ENCODE measurements around the gene BIRC6.

DNA sequence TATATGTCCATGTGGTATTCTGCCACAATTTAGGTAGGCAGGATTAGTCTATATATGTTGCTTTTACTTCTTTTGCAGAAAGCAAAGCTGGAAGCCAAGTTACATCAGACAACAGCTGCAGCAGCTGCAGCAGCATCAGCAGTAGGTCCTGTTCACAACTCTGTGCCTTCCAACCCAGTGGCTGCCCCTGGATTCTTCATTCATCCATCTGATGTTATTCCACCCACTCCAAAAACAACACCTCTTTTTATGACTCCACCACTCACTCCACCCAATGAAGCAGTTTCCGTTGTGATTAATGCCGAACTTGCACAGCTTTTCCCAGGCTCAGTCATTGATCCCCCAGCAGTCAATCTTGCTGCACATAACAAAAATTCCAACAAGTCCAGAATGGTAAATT lies 107.6 kb downstream of the BIRC6 start:
- TF ChIP-seq, protein P1, sequence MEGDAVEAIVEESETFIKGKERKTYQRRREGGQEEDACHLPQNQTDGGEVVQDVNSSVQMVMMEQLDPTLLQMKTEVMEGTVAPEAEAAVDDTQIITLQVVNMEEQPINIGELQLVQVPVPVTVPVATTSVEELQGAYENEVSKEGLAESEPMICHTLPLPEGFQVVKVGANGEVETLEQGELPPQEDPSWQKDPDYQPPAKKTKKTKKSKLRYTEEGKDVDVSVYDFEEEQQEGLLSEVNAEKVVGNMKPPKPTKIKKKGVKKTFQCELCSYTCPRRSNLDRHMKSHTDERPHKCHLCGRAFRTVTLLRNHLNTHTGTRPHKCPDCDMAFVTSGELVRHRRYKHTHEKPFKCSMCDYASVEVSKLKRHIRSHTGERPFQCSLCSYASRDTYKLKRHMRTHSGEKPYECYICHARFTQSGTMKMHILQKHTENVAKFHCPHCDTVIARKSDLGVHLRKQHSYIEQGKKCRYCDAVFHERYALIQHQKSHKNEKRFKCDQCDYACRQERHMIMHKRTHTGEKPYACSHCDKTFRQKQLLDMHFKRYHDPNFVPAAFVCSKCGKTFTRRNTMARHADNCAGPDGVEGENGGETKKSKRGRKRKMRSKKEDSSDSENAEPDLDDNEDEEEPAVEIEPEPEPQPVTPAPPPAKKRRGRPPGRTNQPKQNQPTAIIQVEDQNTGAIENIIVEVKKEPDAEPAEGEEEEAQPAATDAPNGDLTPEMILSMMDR (IDR thresholded peaks at IDR 0.05; ENCODE audit: insufficient read depth, low read length, poor library complexity, severe bottlenecking), result no peak
- no peak for TF ChIP-seq EZH2phosphoT487 (conservative IDR thresholded peaks at IDR 0.05; ENCODE audit: low read length)
